ENCODE data around the gene PARD3B.

Gene PARD3B

DNA sequence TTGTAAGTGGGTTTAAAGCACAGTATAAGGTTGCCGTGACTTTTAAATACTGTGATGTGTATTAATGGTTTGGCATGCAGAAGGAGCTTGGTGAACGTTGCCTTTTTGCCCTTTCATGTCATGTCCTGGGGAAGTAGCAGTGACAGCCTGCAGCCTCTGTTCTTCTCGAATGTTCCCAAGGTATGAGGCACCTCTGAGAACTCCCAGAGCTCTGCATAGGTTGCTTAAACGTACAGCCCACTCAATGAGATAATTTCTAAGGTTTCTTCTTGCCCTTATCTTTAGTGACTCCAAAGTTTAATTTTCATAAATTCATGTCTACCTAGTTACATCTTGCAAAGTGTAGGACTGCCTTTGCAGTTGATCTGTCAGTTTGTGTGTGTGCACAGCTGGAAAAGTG is 36.7 kb downstream of the PARD3B start:
- Histone ChIP-seq H3K4me3 (ENCODE audit: low read depth in 1 of 2, low read length in 2 of 2) (no peak overlapping the region), H3K36me3 (ENCODE audit: insufficient read depth, low read length) (no peaks in the 10 kb centered on the region), H3K9ac (ENCODE audit: low read depth, low read length) (no peak overlapping the region), H3K4me1 (ENCODE audit: insufficient read depth, low read length) (no peaks in the 10 kb centered on the region), H3K27ac (ENCODE audit: low read length) (no peak overlapping the region), H2AFZ (ENCODE audit: low read depth, low read length) (no peak overlapping the region), H3K27me3 (ENCODE audit: insufficient read depth, low read length, poor library complexity) (no peaks in the 10 kb centered on the region), H3K4me2 (ENCODE audit: insufficient read depth, low read length) (no peak overlapping the region), H4K20me1 (ENCODE audit: insufficient read depth, low read length) (no peaks in the 10 kb centered on the region), H3K79me2 (ENCODE audit: insufficient read depth, low read length) (no peaks in the 10 kb centered on the region), H3K9me3 (ENCODE audit: insufficient read depth, low read length, severe bottlenecking) (no peaks in the 10 kb centered on the region)
- no peak for TF ChIP-seq EZH2 (IDR thresholded peaks at IDR 0.05; ENCODE audit: borderline replicate concordance, low read depth, low read length, severe bottlenecking)
- TF ChIP-seq, protein P1, sequence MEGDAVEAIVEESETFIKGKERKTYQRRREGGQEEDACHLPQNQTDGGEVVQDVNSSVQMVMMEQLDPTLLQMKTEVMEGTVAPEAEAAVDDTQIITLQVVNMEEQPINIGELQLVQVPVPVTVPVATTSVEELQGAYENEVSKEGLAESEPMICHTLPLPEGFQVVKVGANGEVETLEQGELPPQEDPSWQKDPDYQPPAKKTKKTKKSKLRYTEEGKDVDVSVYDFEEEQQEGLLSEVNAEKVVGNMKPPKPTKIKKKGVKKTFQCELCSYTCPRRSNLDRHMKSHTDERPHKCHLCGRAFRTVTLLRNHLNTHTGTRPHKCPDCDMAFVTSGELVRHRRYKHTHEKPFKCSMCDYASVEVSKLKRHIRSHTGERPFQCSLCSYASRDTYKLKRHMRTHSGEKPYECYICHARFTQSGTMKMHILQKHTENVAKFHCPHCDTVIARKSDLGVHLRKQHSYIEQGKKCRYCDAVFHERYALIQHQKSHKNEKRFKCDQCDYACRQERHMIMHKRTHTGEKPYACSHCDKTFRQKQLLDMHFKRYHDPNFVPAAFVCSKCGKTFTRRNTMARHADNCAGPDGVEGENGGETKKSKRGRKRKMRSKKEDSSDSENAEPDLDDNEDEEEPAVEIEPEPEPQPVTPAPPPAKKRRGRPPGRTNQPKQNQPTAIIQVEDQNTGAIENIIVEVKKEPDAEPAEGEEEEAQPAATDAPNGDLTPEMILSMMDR (IDR thresholded peaks at IDR 0.05; ENCODE audit: borderline replicate concordance, extremely low read depth, low read length, poor library complexity, severe bottlenecking): no peak
- no peak for ATAC-seq (ENCODE audit: insufficient read depth, low read depth)
- DNase-seq: no peak

DNA sequence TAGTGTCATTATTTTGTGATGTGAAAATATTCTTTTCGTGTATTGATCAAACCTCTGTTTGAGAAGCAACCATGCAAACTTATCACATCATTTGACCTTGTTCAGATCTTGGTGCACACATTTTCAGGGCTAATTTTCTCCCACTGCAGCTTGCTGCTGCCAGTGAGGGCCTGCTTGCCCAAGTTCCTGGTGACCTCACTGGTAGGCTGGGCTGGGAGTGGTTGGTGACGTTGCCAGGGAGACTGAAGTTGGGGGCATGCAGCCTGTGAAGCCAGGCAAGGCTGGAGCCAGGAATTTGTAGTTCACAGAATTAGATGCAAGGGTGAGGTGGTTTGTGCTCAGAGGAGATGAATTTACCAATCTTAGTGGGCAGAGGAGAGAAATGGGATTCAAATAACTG is 38.5 kb downstream of the PARD3B start:
- ATAC-seq (ENCODE audit: insufficient read depth, low read depth) (no peak), DNase-seq (no peak)
- Histone ChIP-seq H3K36me3 (ENCODE audit: insufficient read depth, low read length) (no peaks in the 10 kb centered on the region), H3K9ac (ENCODE audit: low read depth, low read length) (no peak overlapping the region), H2AFZ (ENCODE audit: low read depth, low read length) (no peak overlapping the region), H3K79me2 (ENCODE audit: insufficient read depth, low read length) (no peaks in the 10 kb centered on the region), H3K4me1 (ENCODE audit: insufficient read depth, low read length) (no peaks in the 10 kb centered on the region), H3K4me2 (ENCODE audit: insufficient read depth, low read length) (no peak overlapping the region), H3K9me3 (ENCODE audit: insufficient read depth, low read length, severe bottlenecking) (no peaks in the 10 kb centered on the region), H3K4me3 (ENCODE audit: low read depth in 1 of 2, low read length in 2 of 2) (no peak overlapping the region), H3K27ac (ENCODE audit: low read length) (no peak overlapping the region), H4K20me1 (ENCODE audit: insufficient read depth, low read length) (no peaks in the 10 kb centered on the region), H3K27me3 (ENCODE audit: insufficient read depth, low read length, poor library complexity) (no peaks in the 10 kb centered on the region)
- TF ChIP-seq, protein P1 (IDR thresholded peaks at IDR 0.05; ENCODE audit: borderline replicate concordance, extremely low read depth, low read length, poor library complexity, severe bottlenecking): no peak
- TF ChIP-seq EZH2 (IDR thresholded peaks at IDR 0.05; ENCODE audit: borderline replicate concordance, low read depth, low read length, severe bottlenecking): no peak

DNA sequence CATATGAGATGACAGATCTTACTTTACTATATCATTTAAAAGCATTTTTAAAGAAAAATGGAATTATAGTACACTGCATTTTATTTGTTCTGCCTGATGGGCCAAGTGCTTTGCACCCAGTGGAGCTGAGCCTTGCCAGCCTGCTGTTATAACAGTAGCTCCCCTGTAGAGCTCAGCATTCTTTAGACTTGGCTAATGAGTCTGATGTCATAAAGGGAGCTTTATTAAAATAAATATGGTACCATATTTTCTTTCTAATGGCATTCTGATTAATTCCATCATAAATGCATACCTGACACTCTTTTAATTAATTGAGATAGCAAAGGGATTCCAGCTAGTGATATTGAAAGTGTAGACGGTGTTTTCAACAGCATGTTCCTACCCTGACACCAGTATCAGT is 40.7 kb downstream of the PARD3B start:
- Histone ChIP-seq H3K4me2 (ENCODE audit: insufficient read depth, low read length) (no peak overlapping the region), H4K20me1 (ENCODE audit: insufficient read depth, low read length) (no peaks in the 10 kb centered on the region), H2AFZ (ENCODE audit: low read depth, low read length) (no peak overlapping the region), H3K36me3 (ENCODE audit: insufficient read depth, low read length) (no peaks in the 10 kb centered on the region), H3K4me3 (ENCODE audit: low read depth in 1 of 2, low read length in 2 of 2) (no peak overlapping the region), H3K27me3 (ENCODE audit: insufficient read depth, low read length, poor library complexity) (no peaks in the 10 kb centered on the region), H3K79me2 (ENCODE audit: insufficient read depth, low read length) (no peaks in the 10 kb centered on the region), H3K4me1 (ENCODE audit: insufficient read depth, low read length) (no peaks in the 10 kb centered on the region), H3K9ac (ENCODE audit: low read depth, low read length) (no peak overlapping the region), H3K27ac (ENCODE audit: low read length) (no peak overlapping the region), H3K9me3 (ENCODE audit: insufficient read depth, low read length, severe bottlenecking) (no peaks in the 10 kb centered on the region)
- no peak for ATAC-seq (ENCODE audit: insufficient read depth, low read depth)
- DNase-seq: no peak
- TF ChIP-seq EZH2 (IDR thresholded peaks at IDR 0.05; ENCODE audit: borderline replicate concordance, low read depth, low read length, severe bottlenecking): no peak
- TF ChIP-seq, protein P1 (IDR thresholded peaks at IDR 0.05; ENCODE audit: borderline replicate concordance, extremely low read depth, low read length, poor library complexity, severe bottlenecking): no peak

Measured in DND-41 (cell line).